Jurkat, Clone E6-1 (cell line): Measurements from ENCODE around the gene DTD1.

Source experiments
- DNase-seq: peaks from one replicate; pipeline ENCODE4 v3.0.0-alpha.2; 2011; ENCODE audit warnings: low read depth, low spot score
- H3K4me3 ChIP-seq: 2 replicates; pipeline ENCODE4 v1.5.1; 2011; ENCODE audit warnings: mild to moderate bottlenecking, low read length, control low read depth, moderate library complexity

The DTD1 gene

DNA sequence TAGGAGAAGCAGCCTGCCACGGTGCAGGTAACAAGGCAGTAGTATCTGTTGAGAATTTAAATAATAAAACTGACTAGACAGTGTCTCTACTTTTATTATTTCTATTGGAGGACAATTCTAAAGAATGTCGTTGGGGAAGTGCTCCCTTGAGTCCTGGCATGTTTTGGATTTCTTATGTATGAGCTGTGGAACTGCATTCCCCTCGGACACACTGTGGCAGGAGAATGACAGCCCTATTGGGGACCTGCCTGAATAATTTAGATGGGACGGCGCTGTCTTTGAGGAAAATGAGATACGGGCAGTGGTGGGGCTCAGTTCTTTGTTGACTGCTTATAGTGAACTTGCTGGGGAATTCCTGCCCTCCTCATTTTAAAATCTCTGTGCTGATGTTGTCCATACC lies 223.3 kb downstream of the DTD1 start:
- no peak overlapping the region for H3K4me3 ChIP-seq

DNA sequence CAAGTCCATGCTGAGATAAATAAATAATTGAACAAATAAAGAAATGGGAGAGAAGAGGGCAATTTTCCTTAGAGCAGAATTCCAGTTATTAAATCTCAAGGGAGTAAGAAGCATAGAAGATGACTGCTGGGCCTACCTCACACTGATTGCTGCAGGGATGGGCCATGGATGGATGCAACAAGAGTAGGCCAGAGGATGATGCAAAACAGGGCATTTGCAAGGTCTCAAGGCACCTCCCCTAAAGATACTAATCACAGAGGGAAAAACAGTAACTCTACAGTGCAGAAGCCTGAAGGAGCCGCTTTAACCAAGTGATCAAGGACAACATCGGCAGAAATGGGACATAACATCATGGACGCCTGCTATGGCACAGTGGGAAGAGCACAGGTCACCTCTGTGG lies 224.1 kb downstream of the DTD1 start:
- no peak overlapping the region for H3K4me3 ChIP-seq
- no peak for DNase-seq

More for the DNA sequence above, 223.3 kb downstream of the DTD1 start:
- DNase-seq = no peak

GRCh38 chr20:18813483-18813882 lies 225.6 kb downstream of the DTD1 start, which contains the start of gene SCP2D1:
Gene SCP2D1 (plus strand): TSS chr20:18813783. CDS start chr20:18813816, 33 bp downstream.
- no peak within 1 kb of the TSS for H3K4me3 ChIP-seq
- no peak for DNase-seq

- H3K4me3 ChIP-seq = no peak overlapping the region
- no peak for DNase-seq
Observed at GRCh38 chr20:18815194-18815942, 227.5 kb downstream of the DTD1 start.
